Keratinocyte (primary cell): Measurements from ENCODE around the gene SMAD3. TPM values are rescaled to one million over a fixed set of nuclear protein-coding genes. Genes with fewer than 3 reads are reported as not detected.

Experiments
- DNase-seq: peaks from one replicate; pipeline ENCODE4 v3.0.0-alpha.2; 2011; ENCODE audit warnings: low read depth, missing footprints, low spot score
- FAIRE-seq: peaks from 2 replicates; lab custom pipeline; 2011; peaks lifted over from hg19 to GRCh38; lab: Jason Lieb, UNC
- H2AFZ ChIP-seq: 2 replicates; pipeline ENCODE4 v1.6.0; 2012; ENCODE audit warnings: low read length, control low read depth, inconsistent platforms; ENCODE audit not compliant: control insufficient read depth
- H3K27ac ChIP-seq: 2 replicates; pipeline ENCODE4 v1.5.1; 2011; ENCODE audit warnings: low read length; ENCODE audit not compliant: control insufficient read depth, insufficient read depth
- H3K27me3 ChIP-seq: 3 replicates; pipeline ENCODE4 v1.6.0; 2011; ENCODE audit warnings: low read length; ENCODE audit not compliant: control insufficient read depth, insufficient read depth; ENCODE audit errors: extremely low read depth
- H3K36me3 ChIP-seq, 2 experiments: 2 replicates in 1 of 2; 3 replicates in 1 of 2; pipeline ENCODE4 v1.5.1; 2011; ENCODE audit warnings: low read length in 2 of 2, mild to moderate bottlenecking in 1 of 2; ENCODE audit not compliant: control insufficient read depth in 2 of 2, insufficient read depth in 2 of 2; ENCODE audit errors: extremely low read depth in 1 of 2
- H3K4me1 ChIP-seq: 3 replicates; pipeline ENCODE4 v1.5.1; 2011; ENCODE audit warnings: low read length; ENCODE audit not compliant: control insufficient read depth, insufficient read depth; ENCODE audit errors: extremely low read depth
- H3K4me2 ChIP-seq: 3 replicates; pipeline ENCODE4 v1.6.0; 2011; ENCODE audit warnings: low read depth, low read length; ENCODE audit not compliant: control insufficient read depth, insufficient read depth; ENCODE audit errors: extremely low read depth
- H3K4me3 ChIP-seq, 3 experiments: fragments of 200-600 bp in 1 of 3; sonication (generic) in 1 of 3; 2 replicates in 2 of 3; 3 replicates in 1 of 3; pipeline ENCODE4 v1.5.1; 2011 to 2016; ENCODE audit warnings: low read length in 3 of 3, mild to moderate bottlenecking in 3 of 3, control low read depth in 2 of 3, inconsistent platforms in 1 of 3, low read depth in 1 of 3, mixed read lengths in 1 of 3, mixed run types in 1 of 3, moderate library complexity in 1 of 3; ENCODE audit not compliant: control insufficient read depth in 2 of 3, insufficient read depth in 2 of 3; ENCODE audit errors: extremely low read depth in 1 of 3
- H3K79me2 ChIP-seq: 2 replicates; pipeline ENCODE4 v1.6.0; 2012; ENCODE audit warnings: low read length; ENCODE audit not compliant: control insufficient read depth, insufficient read depth
- H3K9ac ChIP-seq: 3 replicates; pipeline ENCODE4 v1.6.0; 2011; ENCODE audit warnings: low read length; ENCODE audit not compliant: control insufficient read depth, insufficient read depth; ENCODE audit errors: extremely low read depth
- H3K9me1 ChIP-seq: 3 replicates; pipeline ENCODE4 v1.6.0; 2011; ENCODE audit warnings: low read length; ENCODE audit not compliant: control insufficient read depth, insufficient read depth; ENCODE audit errors: extremely low read depth
- H3K9me3 ChIP-seq: 2 replicates; pipeline ENCODE4 v1.5.1; 2012; ENCODE audit warnings: low read depth, low read length; ENCODE audit not compliant: control insufficient read depth
- H4K20me1 ChIP-seq: 3 replicates; pipeline ENCODE4 v1.6.0; 2011; ENCODE audit warnings: low read length; ENCODE audit not compliant: control insufficient read depth, insufficient read depth; ENCODE audit errors: extremely low read depth
- CTCF ChIP-seq, 3 experiments: IDR thresholded peaks in 1 of 3; conservative IDR thresholded peaks in 1 of 3; optimal IDR thresholded peaks in 1 of 3; 2 replicates in 2 of 3; 3 replicates in 1 of 3; pipeline versions ENCODE3 to v1.5.1; 2011; ENCODE audit warnings: low read length in 3 of 3, mild to moderate bottlenecking in 3 of 3, moderate library complexity in 2 of 3, control low read depth in 1 of 3, inconsistent platforms in 1 of 3; ENCODE audit not compliant: insufficient read depth in 2 of 3; ENCODE audit errors: extremely low read depth in 1 of 3
- EZH2 ChIP-seq: IDR thresholded peaks from one replicate; pipeline ENCODE4 v1.6.1; 2012; ENCODE audit warnings: inconsistent platforms, mild to moderate bottlenecking, low read length, moderate library complexity
- dilution Hi-C: fragments of 300-500 bp; cut with MboI; formaldehyde crosslinking; loops from one replicate; pipeline ENCODE4 v1.7.0; 2020; ENCODE audit warnings: low sequenced_read_pairs; ENCODE audit not compliant: extremely low pct_ligation_motif_present
- polyA plus RNA-seq, 5 experiments: library from polyadenylated mRNA; depleted of rRNA in 3 of 5; stranded (reverse) in 3 of 5; stranded (forward) in 1 of 5; unstranded in 1 of 5; fragments of >200 nt; gene quantifications; 1 replicate in 1 of 5; 2 replicates in 3 of 5; 3 replicates in 1 of 5; pipeline versions ENCODE4 v1.2.1 to v1.2.3, GENCODE V29; 2011 to 2012; ENCODE audit warnings: missing spikeins in 2 of 5, low read depth in 1 of 5, low replicate concordance in 1 of 5

SMAD3 gene
- polyA plus RNA-seq, 1 donor (not counting 4 experiments of a cell fraction or from before 2014, with no cell fraction given) = 33.7 TPM

GRCh38 chr15:67124911-67125588, 59.6 kb downstream of the SMAD3 start:
- FAIRE-seq = no peak
- Histone ChIP-seq H3K9ac (peak overlapping the region; percentile 77), H3K4me2 (peak overlapping the region; percentile 84), H2AFZ (no peak overlapping the region), H3K27ac (peak overlapping the region; percentile 99), H3K9me1 (no peaks in the 10 kb centered on the region), H3K9me3 (no peaks in the 10 kb centered on the region), H3K36me3 (peaks cover 0 to 3% of the 10 kb centered on the region in 2 experiments), H3K4me1 (peaks cover 87% of the 10 kb centered on the region), H3K79me2 (peaks cover 53% of the 10 kb centered on the region), H3K4me3 (peak overlapping the region in 2 of 3 experiments; percentile 19 to 47), H4K20me1 (peaks cover 3% of the 10 kb centered on the region), H3K27me3 (no peaks in the 10 kb centered on the region)
- TF ChIP-seq CTCF (optimal IDR thresholded peaks at IDR 0.05 in 1 of 3, IDR thresholded peaks at IDR 0.05 in 1 of 3, conservative IDR thresholded peaks at IDR 0.05 in 1 of 3; ENCODE audit: extremely low read depth in 1 of 3, insufficient read depth in 2 of 3, low read length in 3 of 3) (no peak), EZH2 (no peak)
- dilution Hi-C loops = no loop called here
- DNase-seq = no peak

- TF ChIP-seq CTCF (optimal IDR thresholded peaks at IDR 0.05 in 1 of 3, IDR thresholded peaks at IDR 0.05 in 1 of 3, conservative IDR thresholded peaks at IDR 0.05 in 1 of 3; ENCODE audit: extremely low read depth in 1 of 3, insufficient read depth in 2 of 3, low read length in 3 of 3) (no peak), EZH2 (no peak)
- DNase-seq (no peak), FAIRE-seq (peak; percentile 76)
- dilution Hi-C loops = no loop called here
- H3K36me3 ChIP-seq = peaks cover 0 to 3% of the 10 kb centered on the region in 2 experiments
- peaks cover 87% of the 10 kb centered on the region for H3K4me1 ChIP-seq
- peak overlapping the region; percentile 84 for H3K4me2 ChIP-seq
- H3K27me3 ChIP-seq = no peaks in the 10 kb centered on the region
- H3K79me2 ChIP-seq = peaks cover 54% of the 10 kb centered on the region
- peaks cover 3% of the 10 kb centered on the region for H4K20me1 ChIP-seq
- peak overlapping the region; percentile 99 for H3K27ac ChIP-seq
- H2AFZ ChIP-seq = no peak overlapping the region
- H3K4me3 ChIP-seq = peak overlapping the region in 2 of 3 experiments; percentile 38 to 47
- peak overlapping the region; percentile 77 for H3K9ac ChIP-seq
- H3K9me3 ChIP-seq = no peaks in the 10 kb centered on the region
- H3K9me1 ChIP-seq = no peaks in the 10 kb centered on the region
Measured at GRCh38 chr15:67125589-67126502, 60.4 kb downstream of the SMAD3 start.
